ENCODE measurements around the gene ZNF665.
"Not testable (repeated sequence)": the region's sequence is repeated elsewhere in the genome, so short reads cannot be mapped to it uniquely, and the experiment has no call there.

Gene ZNF665

DNA sequence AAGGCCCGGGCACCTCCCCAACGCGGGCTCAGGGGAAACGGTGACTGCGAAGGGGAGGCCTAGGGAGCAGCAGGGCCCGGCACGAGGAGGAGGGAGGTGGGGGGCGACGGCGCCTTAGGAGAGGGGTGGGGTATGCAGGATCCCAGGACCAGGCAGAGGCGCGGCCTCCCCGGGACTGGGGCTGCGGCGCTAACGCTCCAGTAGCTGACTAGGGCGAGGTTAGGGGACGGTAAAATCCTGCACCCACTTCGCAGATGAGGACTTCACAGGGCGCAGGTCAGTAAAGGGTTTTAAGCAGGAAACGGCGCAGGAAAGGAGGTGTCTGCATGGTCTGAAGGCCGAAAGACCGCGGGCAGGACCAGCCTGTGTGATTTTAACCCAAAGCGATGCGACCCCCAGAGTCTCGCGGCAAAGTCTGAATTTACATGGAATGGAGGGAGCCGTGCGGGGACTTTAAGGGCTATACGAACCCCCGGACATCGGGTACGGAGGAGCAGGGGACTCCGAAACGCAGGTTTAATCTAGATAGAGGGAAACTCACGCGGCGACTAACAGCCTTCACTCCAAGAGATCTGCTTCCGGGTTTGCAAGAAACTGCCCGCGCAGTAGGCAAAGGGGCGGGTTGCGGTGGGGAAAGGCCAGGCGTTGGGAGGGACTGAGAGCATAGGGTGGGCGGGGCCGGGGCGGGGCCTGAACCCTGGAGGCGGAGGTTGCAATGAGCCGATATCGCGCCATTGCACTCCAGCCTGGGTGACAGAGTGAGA, at the start of gene ZNF665:
Gene ZNF665, minus strand, starts transcription at position 588 of the 764 bp plus-strand sequence. CDS start 10,460 bp downstream, outside the sequence.
- DNase-seq = peak; percentile 89

DNA sequence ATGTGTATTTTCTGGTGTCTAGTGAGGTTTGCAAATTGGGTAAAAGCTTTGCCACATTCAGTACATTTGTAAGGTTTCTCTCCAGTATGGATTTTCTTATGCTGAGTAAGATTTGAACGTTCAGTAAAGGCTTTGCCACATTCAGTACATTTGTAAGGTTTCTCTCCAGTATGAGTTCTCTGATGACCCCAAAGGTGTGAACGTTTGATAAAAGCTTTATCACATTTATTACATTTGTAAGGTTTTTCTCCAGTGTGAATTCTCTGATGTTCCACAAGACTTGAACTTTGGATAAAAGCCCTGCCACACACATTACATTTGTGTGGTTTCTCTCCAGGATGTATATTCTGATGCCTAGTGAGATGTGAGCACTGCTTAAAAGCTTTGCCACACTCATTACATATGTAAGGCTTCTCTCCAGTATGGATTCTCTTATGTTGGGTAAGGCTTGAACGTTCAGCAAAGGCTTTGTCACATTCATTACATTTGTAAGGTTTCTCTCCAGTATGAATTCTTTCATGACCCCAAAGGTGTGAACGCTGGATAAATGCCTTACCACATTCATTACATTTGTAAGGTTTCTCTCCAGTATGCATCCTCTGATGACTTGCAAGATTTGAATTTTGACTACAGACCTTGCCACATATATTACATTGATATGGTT, 44.1 kb upstream of the ZNF665 start:
- DNase-seq = no peak

DNA sequence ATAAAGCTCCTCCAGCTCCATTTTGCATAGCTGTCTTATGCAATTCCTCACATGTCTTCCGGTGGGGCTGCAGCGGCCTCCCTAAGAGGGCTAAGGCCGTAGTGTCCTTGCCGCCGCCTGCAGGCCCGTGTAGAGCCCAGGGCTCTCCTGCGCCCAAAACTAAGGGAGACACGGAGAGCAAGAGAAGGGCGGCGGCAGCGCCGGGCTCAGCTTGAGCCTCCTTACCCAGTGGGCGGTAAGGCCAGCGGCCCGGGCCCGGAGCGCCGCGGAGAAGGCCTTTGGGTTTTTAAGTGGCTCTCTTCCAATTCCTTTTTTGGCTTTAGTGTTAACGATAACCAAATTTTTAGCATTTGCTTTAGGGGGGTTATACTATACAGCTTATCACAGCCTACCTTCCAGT, 31.4 kb upstream of the ZNF665 start:
- DNase-seq = no peak

DNA sequence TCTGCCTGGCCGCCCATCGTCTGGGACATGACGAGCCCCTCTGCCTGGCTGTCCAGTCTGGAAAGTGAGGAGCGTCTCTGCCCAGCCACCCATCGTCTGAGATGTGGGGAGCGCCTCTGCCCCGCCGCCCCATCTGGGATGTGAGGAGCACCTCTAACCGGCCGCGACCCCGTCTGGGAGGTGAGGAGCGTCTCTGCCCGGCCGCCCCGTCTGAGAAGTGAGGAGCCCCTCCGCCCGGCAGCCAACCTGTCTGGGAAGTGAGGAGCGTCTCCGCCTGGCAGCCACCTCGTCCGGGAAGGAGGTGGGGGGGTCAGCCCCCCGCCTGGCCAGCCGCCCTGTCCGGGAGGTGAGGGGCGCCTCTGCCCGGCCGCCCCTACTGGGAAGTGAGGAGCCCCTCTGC, 29.6 kb upstream of the ZNF665 start:
- DNase-seq = not testable (repeated sequence)

DNA sequence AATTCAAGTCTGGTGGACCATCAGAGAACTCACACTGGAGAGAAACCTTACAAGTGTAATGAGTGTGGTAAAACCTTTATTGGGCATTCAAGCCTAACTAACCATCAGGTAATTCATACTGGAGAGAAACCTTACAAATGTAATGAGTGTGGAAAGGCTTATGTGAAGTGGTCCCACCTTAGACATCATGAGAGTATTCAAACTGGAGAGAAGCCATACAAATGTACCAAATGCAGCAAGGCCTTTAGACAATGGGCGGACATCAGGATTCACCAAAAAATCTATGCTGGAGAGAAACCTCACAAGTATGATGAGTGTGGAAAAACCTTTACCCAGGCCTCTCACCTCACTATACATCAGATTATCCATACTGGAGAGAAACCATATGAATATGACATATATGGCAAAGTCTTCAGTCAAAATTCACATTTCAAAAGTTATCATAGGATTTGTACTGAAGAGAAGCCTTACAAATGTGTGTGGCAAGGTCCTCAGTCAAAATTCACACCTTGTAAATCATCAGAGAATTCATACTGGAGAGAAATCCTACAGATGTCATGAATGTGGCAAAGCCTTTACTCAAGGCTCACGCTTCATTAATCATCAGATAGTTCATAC, 19.7 kb upstream of the ZNF665 start:
- no peak for DNase-seq

DNA sequence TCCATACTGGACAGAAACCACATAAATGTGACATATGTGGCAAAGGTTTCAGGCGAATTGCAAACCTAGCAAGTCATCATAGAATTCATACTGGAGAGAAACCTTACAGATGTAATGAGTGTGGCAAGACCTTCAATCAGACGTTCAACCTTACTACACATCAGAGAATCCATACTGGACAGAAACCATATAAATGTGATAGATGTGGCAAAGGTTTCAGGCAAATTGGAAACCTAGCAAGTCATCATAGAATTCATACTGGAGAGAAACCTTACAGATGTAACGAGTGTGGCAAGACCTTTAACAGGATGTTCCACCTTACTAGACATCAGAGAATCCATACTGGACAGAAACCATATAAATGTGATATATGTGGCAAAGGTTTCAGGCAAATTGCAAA, 18.4 kb upstream of the ZNF665 start:
- DNase-seq = not testable (repeated sequence)

DNA sequence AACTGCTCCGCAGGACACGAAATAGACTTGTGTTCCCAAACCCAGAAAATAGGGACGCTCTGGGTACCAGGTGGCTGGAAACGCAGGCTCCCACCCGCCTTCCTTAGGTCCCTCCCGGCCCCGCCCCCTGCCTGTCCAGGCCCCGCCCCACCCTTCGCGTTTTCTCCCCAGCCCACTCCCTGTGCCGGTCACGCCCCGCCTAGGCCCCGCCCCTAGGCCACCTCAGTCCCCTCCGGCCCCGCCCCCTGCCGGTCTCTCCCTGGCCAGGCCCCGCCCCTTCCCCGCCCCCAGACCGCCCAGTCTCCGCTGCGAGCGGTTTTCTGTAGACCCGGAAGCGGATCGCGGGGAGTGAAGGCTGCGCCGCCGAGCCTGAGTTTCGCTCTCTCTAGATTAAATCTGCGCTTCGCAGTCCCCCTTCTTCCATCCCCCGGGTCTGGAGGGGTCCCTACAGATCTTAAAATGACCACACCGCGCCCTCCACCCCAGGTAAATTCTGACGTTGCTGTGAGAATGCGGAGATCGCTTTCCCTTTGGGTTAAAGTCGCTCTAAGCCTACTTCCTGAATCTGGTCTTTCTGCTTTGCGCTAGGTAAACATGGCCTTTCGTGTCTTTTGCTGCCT, 3.7 kb upstream of the ZNF665 start:
- peak; percentile 94 for DNase-seq

DNA sequence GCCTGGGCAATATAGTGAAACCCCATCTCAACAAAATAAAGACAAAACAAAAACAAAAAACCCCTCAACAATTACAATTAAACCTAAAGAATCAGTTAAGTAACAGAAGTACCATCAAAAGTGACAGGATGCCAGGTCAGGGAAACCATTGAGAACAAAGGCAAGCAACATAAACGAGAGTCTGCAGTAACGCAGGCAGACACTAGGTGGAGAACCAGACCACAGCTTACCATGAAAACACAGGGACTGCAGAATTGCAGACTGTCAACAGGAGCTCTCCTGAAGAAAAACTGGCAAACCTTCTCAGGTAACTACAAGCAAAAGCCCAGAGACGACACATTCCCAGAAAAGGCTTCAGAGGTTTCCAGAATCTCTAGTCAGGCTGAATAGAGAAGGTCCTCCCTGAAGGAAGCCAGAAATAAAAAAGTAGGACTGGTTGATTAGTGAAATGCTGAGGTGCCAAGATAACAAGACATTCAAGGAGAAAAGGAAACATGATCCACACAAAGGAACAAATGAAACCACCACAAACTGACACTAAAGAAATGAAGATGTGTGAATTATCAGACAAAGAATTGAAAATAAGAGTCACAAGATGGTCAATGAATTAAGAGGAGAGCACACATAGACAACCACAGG, 2.2 kb upstream of the ZNF665 start:
- peak; percentile 73 for DNase-seq

DNA sequence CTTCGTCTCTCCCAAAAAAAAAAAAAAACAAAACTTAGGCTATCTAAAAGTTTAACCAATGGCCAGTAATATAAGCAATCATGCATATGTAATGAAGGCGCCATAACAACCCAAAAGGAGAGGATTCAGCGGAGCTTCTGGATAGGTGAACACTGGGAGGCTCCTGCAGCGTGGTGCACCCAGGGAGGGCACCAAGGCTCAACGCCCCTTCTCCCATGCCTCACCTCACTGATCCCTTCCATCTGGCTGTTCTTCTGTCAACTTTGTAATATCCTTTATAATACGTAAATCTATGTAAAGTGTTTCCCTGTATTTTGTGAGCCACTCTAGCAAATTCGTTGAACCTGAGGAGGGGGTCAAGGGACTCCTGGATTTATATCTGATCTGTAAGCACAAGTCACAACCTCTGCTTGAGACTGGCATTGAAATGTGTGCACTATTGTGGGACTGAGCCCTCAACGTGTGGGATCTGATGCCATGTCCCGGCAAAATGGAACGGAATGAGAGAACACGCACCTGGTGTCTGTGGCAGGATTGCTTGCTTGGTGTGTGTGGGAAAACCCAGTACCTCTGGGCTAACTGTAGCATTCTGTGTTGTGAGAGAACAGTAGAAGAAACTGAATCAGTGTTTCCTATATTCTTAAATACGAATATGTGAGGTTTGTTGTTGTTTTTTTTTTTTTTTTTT, 521 bp upstream of the ZNF665 start:
- no peak for DNase-seq

DNA sequence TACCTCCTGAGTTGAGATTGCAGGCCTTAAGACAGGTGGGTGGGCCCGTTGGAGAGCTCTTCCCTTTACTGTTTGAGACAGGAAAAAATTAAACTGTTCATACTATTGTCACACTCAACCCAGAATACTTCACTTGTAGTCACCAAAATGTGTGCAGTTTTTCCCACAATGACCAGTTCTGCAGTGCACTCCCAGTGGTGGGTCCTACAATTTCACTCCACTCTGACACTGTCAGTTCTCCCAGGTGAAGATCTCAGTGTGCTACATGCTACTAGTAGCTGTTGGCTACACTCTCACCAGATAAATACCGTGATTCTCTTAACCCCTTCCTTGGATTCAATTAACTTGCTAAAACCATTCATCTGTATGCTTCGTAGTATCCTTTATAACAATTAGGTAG, 2.9 kb downstream of the ZNF665 start:
- no peak for DNase-seq

DNA sequence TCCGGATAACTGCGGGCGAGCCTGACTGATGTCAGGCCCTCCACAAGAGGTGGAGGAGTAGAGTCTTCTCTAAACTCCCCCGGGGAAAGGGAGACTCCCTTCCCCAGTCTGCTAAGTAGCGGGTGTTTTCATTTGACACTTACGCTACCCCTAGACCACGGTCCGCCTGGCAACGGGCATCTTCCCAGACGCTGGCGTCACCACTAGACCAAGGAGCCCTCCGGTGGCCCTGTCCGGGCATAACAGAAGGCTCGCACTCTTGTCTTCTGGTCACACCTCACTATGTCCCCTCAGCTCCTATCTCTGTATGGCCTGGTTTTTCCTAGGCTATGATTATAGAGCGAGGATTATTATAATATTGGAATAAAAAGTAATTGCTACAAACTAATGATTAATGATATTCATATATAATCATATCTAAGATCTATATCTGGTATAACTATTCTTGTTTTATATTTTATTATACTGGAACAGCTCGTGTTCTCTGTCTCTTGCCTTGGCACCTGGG, 3.4 kb downstream of the ZNF665 start:
- DNase-seq = not testable (repeated sequence)

DNA sequence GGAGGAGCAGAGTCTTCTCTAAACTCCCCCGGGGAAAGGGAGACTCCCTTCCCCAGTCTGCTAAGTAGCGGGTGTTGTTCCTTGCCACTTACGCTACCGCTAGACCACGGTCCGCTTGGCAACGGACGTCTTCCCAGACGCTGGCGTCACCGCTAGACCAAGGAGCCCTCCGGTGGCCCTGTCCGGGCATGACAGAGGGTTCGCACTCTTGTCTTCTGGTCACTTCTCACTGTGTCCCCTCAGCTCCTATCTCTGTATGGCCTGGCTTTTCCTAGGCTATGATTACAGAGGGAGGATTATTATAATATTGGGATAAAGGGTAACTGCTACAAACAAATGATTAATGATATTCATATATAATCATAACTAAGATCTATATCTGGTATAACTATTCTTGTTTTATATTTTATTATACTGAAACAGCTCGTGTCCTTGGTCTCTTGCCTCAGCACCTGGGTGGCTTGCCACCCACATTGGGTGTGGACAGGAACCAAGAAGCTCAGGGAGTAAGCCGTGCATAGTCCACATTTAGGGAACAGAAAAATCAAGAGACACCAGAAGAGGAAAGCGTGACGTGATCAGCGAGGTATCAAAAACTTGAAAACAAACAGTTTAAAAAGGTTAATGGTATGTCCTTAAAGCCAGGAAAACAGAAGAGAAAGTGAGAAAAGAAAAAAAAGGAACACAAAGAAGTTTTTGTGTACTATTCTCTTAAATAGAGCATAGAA, 7.8 kb downstream of the ZNF665 start:
- DNase-seq = not testable (repeated sequence)

DNA sequence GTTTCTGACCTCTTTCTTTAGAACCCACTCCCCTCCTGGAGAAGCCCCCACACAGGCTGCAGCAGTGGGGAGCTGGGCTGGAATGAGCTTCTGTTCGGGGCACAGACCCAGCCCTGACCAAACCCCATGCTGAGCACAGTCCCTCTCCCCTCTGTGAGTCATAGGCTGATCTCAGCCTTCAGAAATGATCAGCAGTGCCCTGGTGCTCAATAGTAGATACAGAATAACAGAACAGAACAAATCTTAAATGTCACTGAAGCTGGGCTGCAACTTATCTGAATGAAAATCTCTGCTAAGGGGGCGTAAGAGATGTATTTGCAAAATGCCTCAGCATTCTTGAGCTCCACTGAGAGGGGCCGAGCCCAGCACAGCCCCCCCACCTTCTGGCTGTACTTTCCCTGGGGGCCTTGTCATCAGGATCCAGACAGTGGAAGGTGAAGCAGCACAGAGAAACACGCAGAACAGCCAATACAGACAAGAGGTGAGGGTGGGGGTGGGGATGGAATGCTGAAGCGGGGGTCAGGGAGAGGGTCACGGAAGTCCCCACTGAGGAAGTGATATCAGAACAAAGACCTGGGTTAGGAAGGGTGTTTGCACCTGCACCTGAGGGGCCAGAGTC, 9.9 kb downstream of the ZNF665 start:
- no peak for DNase-seq

DNA sequence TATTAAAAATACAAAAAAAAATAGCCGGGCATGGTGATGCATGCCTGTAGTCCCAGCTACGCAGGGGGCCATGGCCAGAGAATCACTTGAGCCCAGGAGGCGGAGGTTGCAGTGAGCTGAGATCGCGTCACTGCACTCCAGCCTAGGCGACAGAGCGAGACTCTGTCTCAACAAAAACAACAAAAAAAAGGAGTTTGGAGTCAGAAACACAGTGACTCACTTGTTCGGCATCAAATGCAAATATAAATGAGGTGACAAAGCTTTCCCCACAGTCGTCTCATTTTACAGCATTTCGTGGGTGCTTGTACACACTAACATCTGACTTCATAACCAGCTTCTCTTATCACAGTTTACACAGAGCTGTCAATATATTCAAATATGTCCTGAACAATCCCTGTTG, 11.0 kb downstream of the ZNF665 start:
- DNase-seq = no peak

DNA sequence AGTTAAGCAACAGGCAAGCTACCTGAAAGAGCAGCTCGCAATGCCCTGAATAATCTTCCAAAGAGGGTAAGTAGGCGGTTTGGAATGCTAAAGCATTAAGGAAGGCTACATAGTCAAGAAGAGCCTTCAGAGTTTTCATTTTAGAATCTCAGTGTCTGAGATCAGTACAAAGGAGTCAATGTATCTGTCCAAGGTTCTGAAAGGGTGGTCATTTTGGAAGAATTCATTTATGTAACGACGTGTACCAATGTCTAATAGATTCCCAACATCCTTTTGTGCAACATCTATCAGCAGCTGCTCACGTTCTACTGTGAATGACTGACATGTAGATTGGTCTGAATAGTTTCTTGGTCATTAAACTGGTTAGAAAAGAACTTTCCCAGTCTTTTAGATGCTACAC, 15.2 kb downstream of the ZNF665 start:
- DNase-seq = no peak

DNA sequence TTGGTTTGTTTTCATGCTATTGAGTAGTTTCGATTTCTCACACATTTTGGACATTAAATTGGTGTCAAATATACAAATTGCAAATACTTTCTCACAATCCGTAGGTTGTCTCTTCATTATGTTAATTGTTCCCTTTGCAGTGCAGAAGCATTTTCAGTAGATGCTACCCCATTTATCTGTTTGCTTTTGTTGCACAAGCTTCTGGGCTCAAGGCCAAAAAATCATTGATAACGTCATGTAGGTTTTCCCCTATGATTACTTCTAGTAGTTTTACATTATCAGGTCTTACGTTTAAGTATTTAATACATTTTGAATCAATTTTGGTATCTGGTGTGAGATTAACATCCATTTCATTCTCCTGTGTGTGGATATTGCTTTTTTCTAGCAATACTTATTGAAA, 20.3 kb downstream of the ZNF665 start:
- no peak for DNase-seq

DNA sequence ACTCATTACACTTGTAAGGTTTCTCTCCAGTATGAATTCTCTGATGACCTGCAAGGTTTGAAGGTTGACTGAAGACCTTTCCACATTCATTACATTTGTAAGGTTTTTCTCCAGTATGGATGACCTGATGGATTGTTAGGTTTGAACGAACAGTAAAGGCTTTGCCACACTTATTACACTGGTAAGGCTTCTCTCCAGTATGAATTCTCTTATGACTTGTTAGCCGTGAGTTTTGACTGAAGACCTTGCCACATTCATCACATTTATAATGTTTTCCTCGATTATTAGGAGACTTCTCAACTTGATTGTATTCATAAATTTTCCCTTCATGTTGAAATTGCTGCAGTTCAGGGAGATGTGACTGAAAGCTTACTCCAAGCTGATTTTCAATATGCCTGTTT, 27.5 kb downstream of the ZNF665 start:
- no peak for DNase-seq

DNA sequence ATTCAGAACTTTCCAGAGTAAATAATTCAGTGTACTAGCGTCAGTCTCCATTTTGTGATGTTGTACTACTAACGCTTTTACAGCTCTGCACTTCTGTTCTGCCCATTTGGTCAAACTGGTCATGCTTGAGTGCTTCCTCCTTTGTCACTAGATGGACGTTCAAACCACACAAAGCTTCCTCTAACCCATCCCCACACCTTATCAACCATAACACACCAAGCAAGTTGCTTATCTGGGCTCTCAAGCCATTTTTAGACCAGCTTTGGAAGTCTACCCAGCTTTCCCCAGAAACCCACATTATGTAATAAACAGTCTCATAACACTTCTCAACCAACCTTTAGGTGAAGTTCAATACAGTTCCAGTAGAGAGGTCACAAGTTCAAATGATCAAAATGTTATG, 32.0 kb downstream of the ZNF665 start:
- DNase-seq = no peak

DNA sequence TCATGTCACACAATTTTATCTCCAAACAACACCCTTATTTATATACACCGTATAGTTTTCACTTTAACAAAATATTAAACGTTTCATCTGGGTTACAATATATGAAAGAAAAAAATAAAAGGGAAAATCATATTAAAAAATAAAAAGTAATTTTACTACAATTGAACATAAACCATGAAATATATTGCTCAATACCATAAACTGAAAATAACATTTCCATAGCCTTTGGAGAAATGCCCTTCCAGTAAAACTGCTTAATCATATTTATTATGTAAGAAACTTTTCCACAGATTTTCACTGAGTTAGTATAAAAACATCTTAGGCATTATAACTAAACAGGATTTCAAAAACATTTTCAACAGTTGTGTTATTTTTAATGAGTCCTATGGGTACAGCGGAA, 32.8 kb downstream of the ZNF665 start:
- no peak for DNase-seq

DNA sequence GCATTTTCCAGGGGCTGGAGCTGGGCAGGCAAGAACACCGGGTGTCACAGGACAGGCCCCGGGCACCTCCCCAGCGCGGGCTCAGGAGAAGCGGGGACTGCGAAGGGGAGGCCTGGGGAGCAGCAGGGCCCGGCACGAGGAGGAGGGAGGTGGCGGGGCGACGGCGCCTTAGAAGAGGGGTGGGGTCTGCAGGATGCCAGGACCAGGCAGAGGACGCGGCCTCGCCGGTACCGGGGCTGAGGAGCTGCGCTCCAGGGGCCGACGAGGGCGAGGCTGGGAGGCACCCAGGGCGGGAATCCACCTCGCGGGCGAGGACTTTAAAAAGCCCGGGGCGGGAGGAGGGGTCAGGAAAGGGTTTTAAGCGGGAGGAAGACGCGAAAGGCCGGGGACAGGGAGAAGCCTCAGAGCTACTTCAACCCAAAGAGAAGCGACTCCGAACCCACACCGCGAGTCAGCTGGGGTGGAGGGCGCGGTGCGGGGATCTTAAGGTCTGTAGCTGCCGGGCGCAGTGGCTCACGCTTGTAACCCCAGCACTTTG, 35.0 kb downstream of the ZNF665 start:
- DNase-seq = peak; percentile 35

DNA sequence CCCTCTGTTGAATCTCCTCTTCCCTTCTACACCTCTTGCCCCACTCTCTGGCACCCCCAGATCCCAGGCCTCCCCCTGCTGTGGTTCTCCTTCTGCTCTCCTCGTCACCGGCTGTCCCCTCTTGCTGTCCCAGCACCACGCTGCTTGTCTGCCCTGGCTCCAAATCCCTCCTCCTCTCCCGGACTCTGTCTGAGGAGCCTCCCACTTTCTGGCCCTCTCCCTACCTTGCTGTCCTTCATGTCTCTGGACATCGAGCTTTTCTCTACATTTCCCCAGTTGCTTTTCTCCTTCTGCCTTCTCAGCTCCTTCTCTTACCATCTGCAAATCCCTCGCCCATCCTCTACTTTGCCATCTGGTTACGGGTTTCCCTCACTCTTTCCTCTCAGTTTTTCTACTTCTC, 35.5 kb downstream of the ZNF665 start:
- DNase-seq = no peak

Measured in inflammatory macrophage treated with lipopolysaccharide for 4 hours (primary cell).